Upper lobe of right lung (tissue), 1 donor: ENCODE results near the gene KPNA2. TPM values are rescaled to one million over a fixed set of nuclear protein-coding genes. Genes with fewer than 3 reads are reported as not detected.
A peak's percentile ranks its signal among the peaks of the same experiment; 100 is the strongest.

Experiments used
- ATAC-seq: fragments of 200-7000 bp; cut with Tn5 transposase; one replicate; pipeline ENCODE4 v1.9.1; 2020; ENCODE audit warnings: mild to moderate bottlenecking, moderate library complexity
- DNase-seq: peaks from one replicate; pipeline ENCODE4 v3.0.0-alpha.2; 2020
- H3K27ac ChIP-seq: fragments of 200-600 bp; one replicate; pipeline ENCODE4 v1.8.0; 2022
- H3K27me3 ChIP-seq: fragments of 200-600 bp; one replicate; pipeline ENCODE4 v1.8.0; 2022; ENCODE audit warnings: mild to moderate bottlenecking
- H3K36me3 ChIP-seq: fragments of 200-600 bp; one replicate; pipeline ENCODE4 v1.8.0; 2022
- H3K4me1 ChIP-seq: fragments of 200-600 bp; one replicate; pipeline ENCODE4 v1.8.0; 2022
- H3K4me3 ChIP-seq: fragments of 200-600 bp; one replicate; pipeline ENCODE4 v1.8.0; 2022; ENCODE audit warnings: mild to moderate bottlenecking
- H3K9me3 ChIP-seq: fragments of 200-600 bp; one replicate; pipeline ENCODE4 v1.8.0; 2022
- intact Hi-C: fragments of 100-400 bp; cut with DNase I; formaldehyde crosslinking; loops from one replicate; pipeline ENCODE4 v1.11.0; 2022
- long read RNA-seq: library from polyadenylated mRNA; unstranded; transcript quantifications from one replicate; pipeline ENCODE4 v2.0.0, GENCODE V29; 2021
- total RNA-seq: library from RNA; stranded (reverse); fragmentation: NEBNext Ultra II Directional; extraction: Animal tissue kit (Norgen Biotek cat#: 25700); gene quantifications from one replicate; pipeline ENCODE4 v1.2.1, GENCODE V29; 2021
- TF ChIP-seq, protein P1 (sequence below): fragments of 200-600 bp; IDR thresholded peaks from one replicate; pipeline ENCODE4 v1.8.0; 2022; ENCODE audit warnings: antibody characterized with exemption
- donor health status: DM: no; HTN: yes; CAD: no; lungs with severe emphysema.

KPNA2 gene
- 27.0 TPM for total RNA-seq
- long read RNA-seq, transcript KPNA2-201 (11 exons, 2,181 nt) = major isoform, 36 of 43 reads
- long read RNA-seq, partial matches to known transcripts = 4 of 43 reads
- long read RNA-seq, other reads (novel, unspliced or antisense) = 3 of 43 reads

DNA sequence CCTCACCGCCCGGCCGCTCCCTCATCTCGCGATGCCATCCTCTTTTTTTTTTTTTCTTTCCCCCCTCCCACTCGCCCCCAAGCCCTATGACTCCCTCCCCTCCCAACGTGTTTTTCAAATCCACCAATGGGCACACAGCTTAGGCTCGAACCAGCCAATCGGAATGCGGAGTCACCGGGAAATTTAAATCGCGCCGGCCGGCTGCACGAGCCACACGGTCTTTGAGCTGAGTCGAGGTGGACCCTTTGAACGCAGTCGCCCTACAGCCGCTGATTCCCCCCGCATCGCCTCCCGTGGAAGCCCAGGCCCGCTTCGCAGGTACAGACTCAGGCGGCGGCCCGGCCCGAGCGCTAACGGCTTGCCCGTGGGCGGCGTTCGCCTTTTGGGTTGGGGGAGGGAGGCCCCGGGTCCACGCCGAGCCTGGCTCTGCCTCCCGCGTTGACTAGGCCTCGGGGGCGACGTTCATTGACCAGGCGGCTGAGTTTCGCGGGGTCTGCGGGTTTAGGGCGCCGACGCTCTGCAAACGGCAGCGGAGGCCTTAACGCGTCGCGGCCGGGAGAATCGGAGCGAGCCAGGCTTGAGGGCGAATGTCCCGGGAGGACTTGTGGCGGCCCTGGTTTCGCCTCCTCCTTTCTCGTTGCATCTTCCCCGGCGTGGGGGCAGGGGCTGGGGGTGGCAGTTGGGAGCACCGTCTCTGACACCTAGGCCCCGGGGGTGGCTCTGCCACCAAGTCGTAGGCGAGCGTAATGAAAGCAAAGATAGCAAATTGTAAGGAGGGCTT lies at the start of gene KPNA2:
KPNA2 (plus strand) TSS at position 213 of the 781 bp plus-strand sequence. CDS start 1,398 bp downstream, outside the sequence.
- DNase-seq (peak; percentile 94), ATAC-seq (peak; percentile 98)
- Histone ChIP-seq H3K4me3 (peak within 1 kb of the TSS; percentile 96), H3K27ac (peak within 1 kb of the TSS; percentile 61), H3K4me1 (peaks cover 8% of the 10 kb centered on the region), H3K36me3 (peaks cover 25% of the 10 kb centered on the region), H3K9me3 (no peaks in the 10 kb centered on the region), H3K27me3 (no peaks in the 10 kb centered on the region)
- TF ChIP-seq, protein P1, sequence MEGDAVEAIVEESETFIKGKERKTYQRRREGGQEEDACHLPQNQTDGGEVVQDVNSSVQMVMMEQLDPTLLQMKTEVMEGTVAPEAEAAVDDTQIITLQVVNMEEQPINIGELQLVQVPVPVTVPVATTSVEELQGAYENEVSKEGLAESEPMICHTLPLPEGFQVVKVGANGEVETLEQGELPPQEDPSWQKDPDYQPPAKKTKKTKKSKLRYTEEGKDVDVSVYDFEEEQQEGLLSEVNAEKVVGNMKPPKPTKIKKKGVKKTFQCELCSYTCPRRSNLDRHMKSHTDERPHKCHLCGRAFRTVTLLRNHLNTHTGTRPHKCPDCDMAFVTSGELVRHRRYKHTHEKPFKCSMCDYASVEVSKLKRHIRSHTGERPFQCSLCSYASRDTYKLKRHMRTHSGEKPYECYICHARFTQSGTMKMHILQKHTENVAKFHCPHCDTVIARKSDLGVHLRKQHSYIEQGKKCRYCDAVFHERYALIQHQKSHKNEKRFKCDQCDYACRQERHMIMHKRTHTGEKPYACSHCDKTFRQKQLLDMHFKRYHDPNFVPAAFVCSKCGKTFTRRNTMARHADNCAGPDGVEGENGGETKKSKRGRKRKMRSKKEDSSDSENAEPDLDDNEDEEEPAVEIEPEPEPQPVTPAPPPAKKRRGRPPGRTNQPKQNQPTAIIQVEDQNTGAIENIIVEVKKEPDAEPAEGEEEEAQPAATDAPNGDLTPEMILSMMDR = no peak
- intact Hi-C loops = no loop called here

DNA sequence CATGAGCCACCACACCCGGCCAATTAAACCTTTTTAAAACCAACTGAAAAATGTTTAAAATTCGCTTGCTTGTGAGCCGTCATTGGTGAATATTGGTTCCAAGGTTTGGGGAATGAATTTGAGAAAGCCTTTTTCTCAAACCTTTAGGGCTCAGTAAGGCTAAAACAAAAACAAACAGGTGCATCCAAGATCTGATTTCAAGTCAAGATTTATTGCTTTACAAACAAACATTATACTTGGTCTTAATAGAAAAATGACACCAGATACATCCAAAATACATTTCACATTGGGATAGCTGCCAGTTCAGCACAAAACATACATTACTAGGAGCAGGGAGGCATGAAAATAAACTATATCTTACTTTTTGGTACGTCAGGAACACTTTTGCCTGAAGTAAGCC lies 44.6 kb upstream of the KPNA2 start:
- TF ChIP-seq, protein P1 = no peak
- DNase-seq = no peak
- no peaks in the 10 kb centered on the region for H3K9me3 ChIP-seq
- intact Hi-C loops = no loop called here
- H3K4me1 ChIP-seq = peaks cover 16% of the 10 kb centered on the region
- H3K4me3 ChIP-seq = no peak overlapping the region
- H3K36me3 ChIP-seq = no peaks in the 10 kb centered on the region
- H3K27me3 ChIP-seq = no peaks in the 10 kb centered on the region
- H3K27ac ChIP-seq = no peak overlapping the region
- no peak for ATAC-seq

DNA sequence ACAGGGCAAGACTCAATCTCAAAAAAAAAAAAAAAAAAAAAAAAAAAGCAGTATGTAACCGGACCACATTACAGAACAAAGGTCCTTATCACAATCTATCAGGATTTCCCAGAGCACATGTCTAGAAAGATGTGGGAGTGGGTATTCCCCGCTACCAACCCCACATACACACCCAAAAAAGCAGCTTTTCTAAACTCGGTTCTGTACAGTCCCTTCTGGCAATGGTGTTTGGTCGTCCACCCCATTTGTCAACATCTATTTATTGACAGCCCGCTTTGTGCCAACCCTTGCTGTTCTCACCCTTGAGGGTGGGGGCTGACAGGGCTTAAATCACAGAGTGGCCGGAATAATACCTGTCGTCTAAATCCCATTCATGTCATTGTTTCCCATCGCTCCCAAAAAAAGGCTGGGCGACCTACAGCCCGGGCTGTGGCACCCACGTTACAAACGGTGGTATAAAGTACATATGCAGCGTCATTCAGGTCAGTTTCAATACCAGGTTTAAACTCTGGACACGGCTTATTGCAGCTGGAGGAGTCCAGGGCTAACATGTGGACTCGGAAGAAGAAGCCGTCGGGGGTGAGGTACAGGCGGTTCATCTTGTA lies 42.9 kb upstream of the KPNA2 start:
- H3K27ac ChIP-seq = peak overlapping the region; percentile 90
- DNase-seq (no peak), ATAC-seq (no peak)
- H3K4me3 ChIP-seq = peak overlapping the region; percentile 72
- no peaks in the 10 kb centered on the region for H3K9me3 ChIP-seq
- TF ChIP-seq, protein P1 = no peak
- no peaks in the 10 kb centered on the region for H3K27me3 ChIP-seq
- intact Hi-C loops = no loop called here
- H3K36me3 ChIP-seq = no peaks in the 10 kb centered on the region
- H3K4me1 ChIP-seq = peaks cover 16% of the 10 kb centered on the region

DNA sequence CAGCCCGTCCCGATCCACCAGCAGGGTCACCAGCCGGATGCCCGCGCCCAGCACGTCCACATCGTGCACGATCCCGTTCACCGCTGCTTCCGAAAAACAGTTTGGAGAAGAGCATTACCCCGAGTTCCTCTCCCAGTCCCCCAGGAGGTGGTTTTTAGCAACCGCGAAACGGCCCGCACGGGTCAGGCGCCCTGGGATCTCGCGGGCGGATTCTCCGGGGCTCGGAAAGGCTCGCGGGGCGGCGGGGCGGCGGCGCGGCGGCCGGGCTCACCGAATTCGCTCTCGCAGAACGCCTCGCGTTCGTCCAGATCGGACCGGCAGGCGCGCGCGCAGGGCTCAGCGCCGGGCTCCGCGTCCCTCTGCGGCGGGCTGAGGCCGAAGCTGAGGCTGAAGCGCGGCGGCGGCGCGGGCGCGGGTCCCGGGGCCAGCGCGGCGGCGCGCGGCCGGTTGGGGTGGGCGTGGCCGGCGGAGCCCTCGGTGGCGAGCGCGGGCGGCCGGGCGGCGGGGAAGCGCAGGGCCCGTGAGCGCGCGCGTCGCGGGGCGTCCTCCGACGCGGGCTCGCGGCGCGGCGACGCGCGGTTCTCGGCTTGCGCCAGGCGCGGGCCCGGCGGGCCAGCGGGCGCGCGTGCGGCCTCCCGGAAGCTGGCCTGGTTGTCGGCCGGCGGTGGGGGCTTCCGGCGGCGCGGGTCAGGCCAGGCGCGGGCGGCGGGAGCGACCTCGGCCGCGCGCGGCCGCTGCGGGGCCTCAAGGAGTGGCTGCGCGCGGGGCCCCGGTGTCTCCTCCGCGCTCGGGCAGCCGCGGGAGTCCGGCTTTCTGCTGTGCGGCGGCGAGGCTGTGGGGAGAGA lies 42.2 kb upstream of the KPNA2 start:
- H3K4me1 ChIP-seq = peaks cover 16% of the 10 kb centered on the region
- peak; percentile 90 for ATAC-seq
- H3K27ac ChIP-seq = peak overlapping the region; percentile 90
- DNase-seq = peak; percentile 94
- TF ChIP-seq, protein P1 = no peak
- H3K27me3 ChIP-seq = no peaks in the 10 kb centered on the region
- no peaks in the 10 kb centered on the region for H3K36me3 ChIP-seq
- intact Hi-C loops = no loop called here
- peak overlapping the region; percentile 72 for H3K4me3 ChIP-seq
- no peaks in the 10 kb centered on the region for H3K9me3 ChIP-seq

DNA sequence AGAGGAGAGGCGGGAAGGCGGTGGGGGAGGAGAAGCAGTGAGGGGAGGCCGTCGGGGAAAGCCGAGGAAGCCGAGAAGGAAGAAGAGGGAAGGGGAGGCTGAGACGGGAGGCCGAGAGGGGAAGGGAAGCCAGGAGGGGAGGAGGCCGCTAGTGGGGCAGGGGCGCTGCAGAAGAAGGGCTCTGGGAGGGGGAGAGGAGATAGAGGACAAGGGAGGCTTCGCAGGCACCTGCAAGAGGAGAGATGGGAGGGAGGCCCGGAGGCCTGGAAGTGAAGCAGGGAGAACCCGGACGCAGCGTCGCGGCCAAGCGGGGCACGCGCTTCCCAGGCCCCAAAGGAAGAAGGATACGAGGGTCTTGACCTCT lies 41.6 kb upstream of the KPNA2 start:
- Histone ChIP-seq H3K4me3 (peak overlapping the region; percentile 67), H3K9me3 (no peaks in the 10 kb centered on the region), H3K27me3 (no peaks in the 10 kb centered on the region), H3K36me3 (no peaks in the 10 kb centered on the region), H3K27ac (peak overlapping the region; percentile 86), H3K4me1 (peaks cover 16% of the 10 kb centered on the region)
- intact Hi-C loops = no loop called here
- peak; percentile 2 for ATAC-seq
- TF ChIP-seq, protein P1 = no peak
- no peak for DNase-seq
